HG03097 (cell line): Measurements from ENCODE around the gene TAF7.
"Not testable (repeated sequence)": the region's sequence is repeated elsewhere in the genome, so short reads cannot be mapped to it uniquely, and the experiment has no call there.

ENCODE experiments used
- ATAC-seq: cut with Tn5 transposase; IDR thresholded peaks from one replicate; pipeline ENCODE4 v1.9.1; 2021; ENCODE audit not compliant: unreplicated experiment, low FRiP score

The TAF7 gene

DNA sequence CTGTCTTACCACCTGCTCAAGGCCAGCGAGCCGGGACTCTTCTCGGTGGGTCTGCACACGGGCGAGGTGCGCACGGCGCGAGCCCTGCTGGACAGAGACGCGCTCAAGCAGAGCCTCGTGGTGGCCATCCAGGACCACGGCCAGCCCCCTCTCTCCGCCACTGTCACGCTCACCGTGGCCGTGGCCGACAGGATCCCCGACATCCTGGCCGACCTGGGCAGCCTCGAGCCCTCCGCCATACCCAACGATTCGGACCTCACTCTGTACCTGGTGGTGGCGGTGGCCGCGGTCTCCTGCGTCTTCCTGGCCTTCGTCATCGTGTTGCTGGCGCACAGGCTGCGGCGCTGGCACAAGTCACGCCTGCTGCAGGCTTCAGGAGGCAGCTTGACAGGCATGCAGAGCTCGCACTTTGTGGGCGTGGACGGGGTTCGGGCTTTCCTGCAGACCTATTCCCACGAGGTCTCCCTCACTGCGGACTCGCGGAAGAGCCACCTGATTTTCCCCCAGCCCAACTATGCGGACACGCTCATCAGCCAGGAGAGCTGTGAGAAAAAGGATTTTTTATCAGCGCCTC, 20.3 kb upstream of the TAF7 start:
- ATAC-seq: not testable (repeated sequence)

DNA sequence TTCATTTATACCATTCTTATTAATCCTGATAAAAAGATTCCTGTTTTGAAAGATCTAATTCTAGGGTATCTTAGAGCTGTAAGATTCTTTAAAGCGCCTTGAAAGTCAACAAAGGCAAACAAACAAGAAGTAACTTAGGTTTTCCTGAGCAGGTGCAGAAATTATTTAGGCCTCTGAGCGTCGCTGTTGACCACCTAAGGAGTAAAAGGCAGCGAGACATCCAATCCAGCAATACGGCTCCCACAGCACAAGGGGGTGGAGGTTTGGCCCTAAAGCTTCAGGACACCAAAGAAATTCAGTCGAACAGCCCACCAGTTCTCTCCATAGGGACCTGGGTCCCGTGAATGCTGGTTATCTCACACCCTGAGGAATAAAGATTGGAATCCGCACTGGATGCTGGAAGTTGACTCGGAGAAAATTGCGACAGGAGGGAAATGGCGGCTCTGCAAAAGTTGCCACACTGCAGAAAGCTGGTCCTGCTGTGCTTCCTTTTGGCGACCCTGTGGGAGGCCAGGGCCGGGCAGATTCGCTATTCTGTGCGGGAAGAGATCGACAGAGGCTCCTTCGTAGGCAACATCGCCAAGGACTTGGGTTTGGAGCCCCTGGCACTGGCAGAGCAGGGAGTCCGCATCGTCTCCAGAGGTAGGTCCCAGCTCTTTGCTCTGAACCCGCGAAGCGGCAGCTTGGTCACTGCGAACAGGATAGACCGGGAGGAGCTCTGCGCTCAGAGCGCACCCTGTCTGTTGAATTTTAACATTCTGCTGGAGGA, 18.1 kb upstream of the TAF7 start, which contains the start of gene PCDHGA2:
Gene PCDHGA2 (plus strand): TSS at position 223 of the 769 bp plus-strand sequence.
- ATAC-seq: no peak

DNA sequence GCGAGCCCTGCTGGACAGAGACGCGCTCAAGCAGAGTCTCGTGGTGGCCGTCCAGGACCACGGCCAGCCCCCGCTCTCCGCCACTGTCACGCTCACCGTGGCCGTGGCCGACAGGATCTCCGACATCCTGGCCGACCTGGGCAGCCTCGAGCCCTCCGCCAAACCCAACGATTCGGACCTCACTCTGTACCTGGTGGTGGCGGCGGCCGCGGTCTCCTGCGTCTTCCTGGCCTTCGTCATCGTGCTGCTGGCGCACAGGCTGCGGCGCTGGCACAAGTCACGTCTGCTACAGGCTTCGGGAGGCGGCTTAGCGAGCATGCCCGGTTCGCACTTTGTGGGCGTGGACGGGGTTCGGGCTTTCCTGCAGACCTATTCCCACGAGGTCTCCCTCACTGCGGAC, 12.0 kb upstream of the TAF7 start:
- not testable (repeated sequence) for ATAC-seq

DNA sequence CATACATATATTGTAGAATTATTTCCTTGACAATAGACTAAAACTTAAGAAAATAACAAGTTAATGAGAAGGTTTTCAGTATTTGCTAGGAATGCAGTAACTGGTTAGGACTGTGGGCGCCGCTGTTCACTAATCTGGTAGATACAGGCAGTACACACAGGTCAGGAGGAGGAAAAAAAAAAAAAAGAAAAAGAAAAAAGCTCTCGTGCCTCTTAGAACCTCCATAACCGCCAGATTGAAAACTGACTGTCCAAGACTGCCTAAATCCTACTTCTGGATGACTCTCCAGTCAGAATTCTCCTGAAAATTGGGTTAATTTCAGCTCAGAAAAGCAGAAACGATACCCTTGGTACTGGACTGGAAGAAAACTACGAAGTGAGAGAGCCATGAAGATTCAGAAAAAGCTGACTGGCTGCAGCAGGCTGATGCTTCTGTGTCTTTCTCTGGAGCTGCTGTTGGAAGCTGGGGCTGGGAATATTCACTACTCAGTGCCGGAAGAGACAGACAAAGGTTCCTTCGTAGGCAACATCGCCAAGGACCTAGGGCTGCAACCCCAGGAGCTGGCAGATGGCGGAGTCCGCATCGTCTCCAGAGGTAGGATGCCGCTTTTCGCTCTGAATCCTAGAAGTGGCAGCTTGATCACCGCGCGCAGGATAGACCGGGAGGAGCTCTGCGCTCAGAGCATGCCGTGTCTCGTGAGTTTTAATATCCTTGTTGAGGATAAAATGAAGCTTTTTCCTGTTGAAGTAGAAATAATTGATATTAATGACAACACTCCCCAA, 9.9 kb upstream of the TAF7 start, which contains the start of gene PCDHGA1:
Gene PCDHGA1 (plus strand): TSS at position 216 of the 782 bp plus-strand sequence.
- ATAC-seq: no peak

DNA sequence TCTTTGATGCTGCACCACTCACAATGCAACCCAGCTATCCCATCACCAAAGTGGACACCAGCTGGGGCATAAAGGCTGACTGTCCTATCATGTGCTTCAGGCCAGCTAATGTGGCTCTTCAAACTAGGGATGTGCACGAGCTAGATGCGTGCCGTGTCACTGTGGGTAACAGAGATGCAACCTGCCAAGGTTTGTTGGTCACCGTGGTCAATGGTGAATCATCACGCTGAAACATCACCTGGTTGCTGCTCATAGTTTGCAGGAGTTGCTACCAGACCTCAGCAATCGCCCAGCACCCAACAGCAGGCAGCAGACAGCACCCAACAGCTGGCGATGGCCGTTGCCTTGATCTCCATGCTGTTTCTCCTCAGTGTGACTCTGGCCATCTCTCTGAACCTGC, 7.6 kb upstream of the TAF7 start:
- ATAC-seq: no peak

DNA sequence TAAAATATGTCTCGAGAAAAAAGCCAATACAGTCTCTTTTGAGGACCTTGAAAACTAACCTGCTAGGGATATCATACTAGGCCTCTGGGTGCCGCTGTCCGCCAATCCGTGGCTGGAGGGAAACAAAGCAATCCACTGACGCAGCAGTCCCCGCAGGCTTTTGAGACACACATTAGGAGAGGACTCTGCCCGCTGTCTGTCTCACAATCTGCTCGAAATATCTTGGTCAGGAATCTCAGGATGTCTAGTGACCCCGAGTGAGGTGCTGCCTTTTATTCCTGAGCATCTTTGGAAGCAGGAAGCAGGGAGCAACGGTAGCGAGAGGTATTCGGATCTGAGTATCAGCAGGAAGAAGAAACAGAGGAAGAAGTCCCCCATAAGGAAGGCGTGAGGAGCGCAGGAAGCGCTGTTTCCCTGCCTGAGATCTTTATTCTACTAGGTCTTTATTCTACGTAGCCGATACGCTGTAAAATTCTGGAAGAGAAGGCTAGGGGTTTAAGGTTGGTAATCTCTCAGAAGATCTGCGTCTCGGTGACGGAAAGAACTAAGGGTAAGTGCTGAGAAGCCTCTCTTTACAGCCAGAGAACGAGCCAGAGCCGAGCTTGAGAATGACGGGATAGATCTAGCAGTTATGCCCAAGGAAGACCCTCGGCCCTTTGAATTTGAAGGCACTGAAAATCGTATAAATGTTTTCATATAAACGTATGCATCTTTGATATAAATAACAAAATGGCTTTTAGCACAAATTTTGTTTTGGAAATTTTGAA, 5.7 kb upstream of the TAF7 start:
- ATAC-seq: peak; percentile 81

DNA sequence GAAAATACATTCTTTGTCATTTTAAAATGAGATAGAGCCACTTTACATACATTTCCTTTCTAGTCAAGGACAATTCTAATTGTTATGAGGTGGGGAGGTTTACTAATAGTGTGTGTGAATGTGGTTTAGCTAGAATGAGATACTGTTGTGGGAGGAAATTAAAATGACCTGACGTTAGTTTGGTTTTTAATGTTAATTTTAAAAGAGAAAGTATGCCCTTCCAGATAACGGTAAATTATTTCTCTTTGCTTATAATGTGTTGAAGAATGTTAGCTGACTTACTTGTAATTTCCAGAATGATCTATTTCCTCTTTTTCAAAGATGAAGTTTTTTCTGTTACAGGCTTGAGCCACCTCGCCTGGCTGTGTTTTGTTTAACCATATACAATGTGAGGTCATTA, 1.7 kb upstream of the TAF7 start:
- ATAC-seq: no peak

DNA sequence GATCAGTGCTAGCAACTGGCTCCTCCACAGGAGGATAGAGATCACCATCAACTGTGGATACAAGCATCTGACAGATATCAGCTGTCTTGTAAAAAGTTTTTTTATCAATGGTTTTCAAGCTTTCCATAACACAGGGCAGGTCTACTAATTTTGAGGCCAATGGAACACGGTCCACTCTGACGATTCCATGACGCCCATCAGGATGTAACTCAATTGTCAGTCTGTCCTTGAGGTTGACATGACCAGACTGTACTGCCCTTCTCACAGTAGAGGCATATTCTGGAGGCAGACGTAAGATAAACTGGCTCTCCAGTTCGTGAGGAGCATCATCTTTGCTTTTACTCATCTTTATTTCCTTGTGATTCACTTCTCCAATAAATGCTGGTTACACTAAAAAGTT, 885 bp downstream of the TAF7 start:
- ATAC-seq: no peak

DNA sequence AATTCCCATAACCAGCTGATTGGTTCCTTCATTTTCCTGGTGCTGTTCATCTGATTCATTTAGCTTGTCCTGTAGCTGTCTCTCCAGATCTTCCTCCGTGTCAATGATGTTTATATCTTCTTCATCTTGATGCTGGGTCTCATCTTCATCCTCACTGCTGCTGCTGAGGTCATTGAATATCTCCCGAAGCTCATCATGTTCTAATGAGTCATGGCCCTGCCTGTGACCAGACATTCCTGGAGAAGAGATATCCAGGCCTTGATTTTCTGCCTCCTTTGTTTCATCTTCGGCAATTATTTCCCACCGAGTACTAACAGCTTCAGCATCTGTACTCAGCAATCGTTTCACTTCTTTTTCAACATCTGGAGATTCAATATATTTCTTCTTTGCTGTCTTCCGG, 1.4 kb downstream of the TAF7 start:
- no peak for ATAC-seq

DNA sequence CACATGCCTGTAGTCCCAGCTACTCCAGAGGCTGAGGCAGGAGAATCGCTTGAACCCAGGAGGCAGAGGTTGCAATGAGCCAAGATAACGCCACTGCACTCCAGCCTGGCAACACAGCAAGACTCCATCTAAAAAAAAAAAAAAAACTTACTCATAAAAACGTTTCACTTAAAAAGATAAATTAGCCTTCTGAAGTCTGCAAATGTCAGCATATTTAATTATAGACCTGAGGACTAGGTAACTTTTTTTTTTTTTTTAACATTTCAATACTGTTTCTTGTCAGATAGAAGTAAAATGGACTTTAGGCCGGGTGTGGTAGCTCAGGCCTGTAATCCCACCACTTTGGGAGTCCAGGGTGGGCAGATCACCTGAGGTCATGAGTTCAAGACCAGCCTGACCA, 3.6 kb downstream of the TAF7 start:
- not testable (repeated sequence) for ATAC-seq

DNA sequence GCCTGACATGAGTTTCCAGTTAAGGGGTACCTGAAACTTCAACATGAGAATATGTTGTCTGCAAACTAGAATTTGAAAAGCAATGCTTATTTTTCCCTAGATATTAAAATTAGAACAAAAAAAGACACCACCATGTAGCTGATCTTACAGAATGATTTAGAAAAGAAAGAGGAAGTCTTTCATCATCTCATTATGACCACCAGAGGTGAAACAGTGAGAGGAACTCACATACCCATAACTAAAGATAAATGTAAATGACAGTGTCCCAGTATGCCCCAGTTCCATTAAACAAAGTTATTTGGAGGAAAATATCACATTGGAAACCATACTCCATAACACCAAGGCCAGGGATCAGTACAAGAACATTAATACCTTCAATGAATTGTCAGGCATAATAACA, 6.9 kb downstream of the TAF7 start:
- ATAC-seq: no peak

DNA sequence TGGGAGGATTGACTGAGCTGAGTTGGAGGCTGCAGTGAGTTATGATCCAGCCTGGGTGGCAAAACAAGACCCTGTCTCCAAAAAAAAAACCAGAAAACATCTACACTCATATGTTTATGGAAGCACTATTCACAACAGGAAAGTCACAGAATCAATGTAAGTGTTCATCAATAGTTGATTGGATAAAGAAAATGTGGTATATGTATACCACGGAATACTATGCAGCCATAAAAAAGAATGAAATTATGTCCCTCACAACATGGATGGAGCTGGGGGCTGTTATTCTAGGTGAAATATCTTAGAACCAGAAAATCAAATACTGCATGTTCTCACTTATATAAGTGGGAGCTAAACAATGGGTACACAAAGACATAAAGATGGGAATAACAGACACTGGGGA, 14.0 kb downstream of the TAF7 start:
- no peak for ATAC-seq

DNA sequence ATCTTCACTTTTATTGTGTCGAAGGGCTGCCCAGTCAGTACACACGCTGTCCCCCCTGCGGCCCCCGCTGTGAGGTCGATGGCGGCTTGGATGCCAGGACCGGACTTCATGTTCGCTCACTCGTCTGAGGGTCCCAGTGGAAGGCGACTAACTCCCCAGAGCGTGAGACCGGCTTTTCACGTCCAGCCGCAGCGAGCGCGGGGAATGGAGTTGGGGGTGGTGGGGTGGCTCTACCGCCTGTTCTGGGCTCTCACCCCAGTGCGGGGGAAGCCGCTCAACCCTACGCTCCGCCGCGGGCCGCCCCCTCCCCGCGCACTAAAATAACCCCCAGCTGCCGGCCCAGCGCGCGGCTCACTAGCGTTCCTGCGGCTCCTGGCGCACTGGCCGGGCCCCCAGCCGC, 16.8 kb downstream of the TAF7 start, which contains the start of gene SLC25A2:
Gene SLC25A2 (minus strand): TSS at position 294 of the 400 bp plus-strand sequence. CDS start 184 bp downstream, at position 110.
- ATAC-seq: no peak

DNA sequence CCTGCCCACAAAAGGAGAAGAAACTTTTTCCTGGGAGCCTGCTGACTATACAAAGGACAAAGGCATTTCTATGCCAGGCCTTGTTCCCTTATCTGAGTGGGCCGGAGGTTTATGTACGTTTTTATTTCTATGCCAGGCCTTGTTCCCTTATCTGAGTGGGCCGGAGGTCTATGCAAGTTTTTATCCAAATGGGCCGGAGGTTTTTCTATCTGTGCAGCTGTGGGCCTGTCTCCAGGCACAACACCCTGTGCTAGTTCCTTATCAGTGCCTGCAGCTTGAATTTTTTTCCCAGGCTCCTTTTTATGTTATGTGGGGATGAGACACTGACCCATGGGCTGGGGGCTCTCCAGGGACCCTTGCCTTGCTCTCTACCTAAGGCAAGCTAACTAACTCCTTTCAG, 22.2 kb downstream of the TAF7 start:
- no peak for ATAC-seq

DNA sequence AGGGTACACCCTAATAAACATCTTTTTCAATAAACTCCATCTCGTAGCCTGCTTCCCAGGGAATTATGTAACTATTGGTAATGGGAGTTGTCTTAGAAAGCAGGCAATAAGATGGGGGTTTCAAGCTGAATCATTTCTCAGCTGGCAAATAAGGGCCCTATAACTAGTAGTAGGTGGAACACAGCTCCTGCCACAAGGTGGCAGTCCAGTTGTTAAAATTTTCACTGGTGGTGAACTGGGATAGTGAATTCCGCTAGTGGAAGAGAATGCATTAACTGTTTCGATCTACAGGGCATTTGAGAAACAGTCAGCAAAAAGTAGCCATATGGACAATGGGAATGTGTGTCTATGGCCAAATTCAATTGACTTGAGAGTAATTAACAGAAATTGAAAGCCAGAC, 47.7 kb downstream of the TAF7 start:
- no peak for ATAC-seq

DNA sequence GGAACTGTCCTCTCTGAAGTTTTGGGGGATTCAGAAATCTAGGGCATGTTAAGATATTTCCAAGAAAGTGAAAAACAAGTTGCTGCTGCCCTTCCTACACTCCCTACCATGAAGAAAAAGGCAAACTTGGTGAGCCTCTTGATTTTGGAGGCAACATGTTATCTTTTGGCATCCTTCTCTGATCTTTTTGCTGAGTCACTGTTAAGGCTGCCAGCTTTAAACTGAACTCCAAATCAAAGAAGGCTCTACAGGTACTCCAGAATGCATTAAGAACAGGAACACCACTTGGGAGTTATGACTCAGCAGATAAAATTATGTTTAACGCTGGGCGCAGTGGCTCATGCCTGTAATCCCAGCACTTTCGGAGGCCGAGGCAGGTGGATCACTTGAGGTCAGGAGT, 51.4 kb downstream of the TAF7 start:
- no peak for ATAC-seq
